ENCODE measurements around the gene CHST15.
"Not testable (repeated sequence)": the region's sequence is repeated elsewhere in the genome, so short reads cannot be mapped to it uniquely, and the experiment has no call there.

The CHST15 gene

GRCh38 chr10:124124123-124124768 is 30.8 kb upstream of the CHST15 start:
- DNase-seq (ENCODE audit: low spot score): no peak

DNA sequence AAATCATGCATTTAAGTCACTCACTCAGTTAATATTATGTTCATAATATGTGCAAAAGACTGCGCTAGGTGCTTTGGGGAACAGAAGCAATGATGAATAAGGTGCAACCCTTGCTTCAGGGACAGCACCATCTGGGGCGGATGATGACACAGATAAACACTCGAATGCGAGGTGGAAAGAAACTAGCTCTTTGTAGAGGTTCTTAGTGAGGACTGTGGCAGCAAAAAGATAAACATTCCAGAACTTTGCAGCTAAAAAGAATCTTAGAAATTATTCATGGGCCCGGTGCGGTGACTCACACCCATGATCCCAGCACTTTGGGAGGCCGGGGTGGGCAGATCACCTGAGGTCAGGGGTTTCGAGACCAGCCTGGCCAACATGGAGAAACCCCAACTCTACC is 29.8 kb upstream of the CHST15 start:
- no peak for DNase-seq (ENCODE audit: low spot score)

GRCh38 chr10:124122211-124122610 is 28.8 kb upstream of the CHST15 start:
- no peak for DNase-seq (ENCODE audit: low spot score)

DNA sequence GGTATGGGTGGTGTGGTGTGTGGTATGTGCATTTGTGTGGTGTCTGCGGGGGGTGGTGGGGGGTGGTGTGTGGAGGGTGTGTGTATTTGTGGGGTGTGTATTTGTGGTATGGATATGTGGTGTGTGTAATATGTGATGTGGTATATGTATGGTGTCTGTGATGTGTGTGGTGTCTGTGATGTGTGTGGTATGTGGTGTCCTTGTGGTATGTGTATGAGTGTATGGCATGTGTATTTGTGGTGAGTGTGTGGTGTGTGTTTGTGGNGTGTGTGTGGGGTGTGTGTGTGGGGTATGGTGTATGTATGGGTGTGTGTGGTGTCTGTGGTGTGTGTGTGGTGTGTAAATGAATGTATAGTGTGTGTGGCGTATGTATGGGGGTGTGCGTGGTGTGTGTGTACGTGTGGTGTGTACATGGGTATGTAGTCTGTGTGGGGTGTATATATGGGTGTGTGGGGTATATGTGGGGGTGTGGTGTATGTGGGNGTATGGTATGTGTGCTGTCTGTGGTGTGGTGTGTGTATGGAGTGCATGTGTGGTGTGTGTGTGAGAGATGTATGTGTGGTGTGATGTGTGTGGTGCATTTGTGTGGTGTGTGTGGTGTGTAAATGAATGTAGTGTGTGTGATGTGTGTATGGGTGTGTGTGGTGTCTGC is 27.1 kb upstream of the CHST15 start:
- no peak for DNase-seq (ENCODE audit: low spot score)

- DNase-seq (ENCODE audit: low spot score): no peak
Observed at GRCh38 chr10:124119946-124120345, 26.5 kb upstream of the CHST15 start.

DNA sequence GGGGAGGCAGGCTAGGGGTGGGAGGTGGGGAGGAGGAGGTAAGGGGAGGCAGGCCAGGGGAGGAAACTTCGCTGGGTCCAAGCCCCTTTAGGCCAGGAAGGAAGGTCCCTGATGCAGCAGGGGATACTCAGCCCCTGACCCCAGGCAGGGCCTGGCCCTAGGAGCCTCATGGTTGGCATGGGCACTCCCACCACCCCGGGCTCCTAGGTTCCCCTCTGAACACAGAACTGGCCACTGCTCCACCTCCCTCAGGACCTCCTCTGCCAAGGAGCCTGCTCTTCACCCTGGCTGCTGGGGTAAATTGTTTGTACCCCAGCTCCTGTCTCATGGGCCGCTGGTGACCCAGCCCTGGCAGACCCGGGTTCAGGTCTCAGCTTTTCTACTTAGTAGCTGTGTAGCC is 25.8 kb upstream of the CHST15 start:
- no peak for DNase-seq (ENCODE audit: low spot score)

DNA sequence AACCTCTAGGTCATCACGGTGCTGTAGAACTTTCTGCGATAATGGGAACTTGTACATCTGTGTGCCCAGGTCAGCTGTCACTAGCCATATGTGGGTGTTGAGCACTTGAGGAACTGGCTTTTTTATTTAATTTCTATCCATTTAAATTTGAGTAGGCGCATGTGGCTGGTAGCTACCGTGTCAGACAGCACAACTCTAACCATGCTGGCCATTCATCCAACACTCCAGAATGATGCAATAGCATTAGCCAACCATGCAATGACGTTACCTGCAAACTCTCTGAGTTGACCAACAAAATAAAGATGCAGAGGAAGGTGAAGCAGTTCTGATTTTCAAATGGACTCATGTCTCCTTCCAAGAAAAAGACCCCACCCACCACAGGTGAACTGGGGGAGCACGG is 24.4 kb upstream of the CHST15 start:
- DNase-seq (ENCODE audit: low spot score): no peak

GRCh38 chr10:124117511-124117785 is 24.1 kb upstream of the CHST15 start:
- DNase-seq (ENCODE audit: low spot score): no peak

DNA sequence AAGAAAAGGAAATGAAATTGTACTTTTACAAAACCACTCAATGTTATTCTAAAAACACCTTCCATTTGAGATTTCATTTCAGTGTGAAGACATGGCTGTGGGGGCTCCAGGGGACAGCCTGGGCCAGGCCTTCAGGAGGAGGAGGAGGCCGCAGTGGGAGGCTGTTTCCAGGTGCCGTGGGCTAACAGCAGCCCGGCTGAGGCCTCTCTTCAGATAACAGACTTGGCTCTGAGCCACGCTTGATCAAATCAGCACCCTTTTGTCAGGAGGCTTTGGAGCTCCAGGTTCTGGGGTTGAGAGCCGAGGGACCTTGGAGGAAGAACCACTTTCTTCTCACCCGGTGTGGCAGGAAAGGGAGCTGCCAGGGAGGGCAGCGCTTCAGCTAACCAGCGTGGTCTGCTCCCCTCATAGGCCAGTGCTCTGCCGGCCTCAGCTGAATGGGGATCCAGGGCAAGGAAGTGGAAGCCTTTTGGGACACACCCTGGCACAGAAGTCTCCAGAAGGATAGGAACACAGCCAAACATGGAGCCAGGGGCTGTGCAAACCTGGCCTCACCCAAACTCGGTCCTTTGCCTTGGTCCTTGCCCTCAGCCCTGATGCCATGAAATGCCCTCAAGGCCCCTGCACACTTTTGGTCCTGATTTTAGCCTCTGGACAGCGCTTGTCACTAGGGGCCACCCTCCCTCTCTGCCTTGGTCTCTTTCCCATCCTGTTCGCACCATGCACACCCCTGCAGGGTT is 23.5 kb upstream of the CHST15 start:
- DNase-seq (ENCODE audit: low spot score): no peak

- DNase-seq (ENCODE audit: low spot score): no peak
Observed at GRCh38 chr10:124114696-124115095, 21.3 kb upstream of the CHST15 start.

GRCh38 chr10:124112891-124113580 is 19.6 kb upstream of the CHST15 start:
- DNase-seq (ENCODE audit: low spot score): no peak

DNA sequence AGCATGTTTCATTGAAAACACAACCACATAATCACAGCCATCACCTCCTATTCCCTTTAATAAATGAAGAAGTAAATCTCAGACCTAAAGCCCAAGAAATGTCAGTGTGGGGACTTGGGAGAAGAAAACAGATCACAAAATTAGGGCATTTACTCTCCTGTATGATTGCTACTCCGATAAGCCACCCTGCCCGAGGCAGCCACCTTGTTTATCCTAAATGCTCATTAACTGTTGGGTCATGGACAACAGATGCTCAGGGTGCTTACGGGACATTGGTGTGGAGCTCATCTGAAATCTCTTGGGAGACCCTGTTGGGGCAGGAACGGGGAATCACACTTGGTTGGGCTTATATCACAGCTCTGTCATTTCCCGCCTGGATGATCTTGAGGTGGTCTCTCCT is 17.5 kb upstream of the CHST15 start:
- no peak for DNase-seq (ENCODE audit: low spot score)

DNA sequence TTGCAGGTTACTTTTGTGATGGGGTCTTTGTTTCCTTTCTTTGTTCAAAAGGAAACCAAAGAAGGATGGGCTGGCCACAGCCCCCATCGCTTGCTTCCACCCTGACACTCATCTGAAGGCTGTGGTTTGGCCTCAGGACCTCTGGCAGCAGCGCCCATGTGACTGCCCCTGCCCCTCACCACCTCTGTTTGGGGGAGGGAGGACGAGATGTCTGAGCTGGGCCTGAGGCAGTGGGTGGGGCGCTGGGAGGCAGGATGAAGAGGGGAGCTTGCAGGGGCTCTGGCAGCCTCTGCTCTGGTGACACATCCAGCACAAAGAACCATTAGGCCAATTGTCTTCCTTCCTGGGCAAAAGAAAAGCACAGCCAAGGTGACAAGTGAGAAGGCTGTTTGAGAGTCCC is 15.9 kb upstream of the CHST15 start:
- DNase-seq (ENCODE audit: low spot score): no peak

- DNase-seq (ENCODE audit: low spot score): no peak
Observed at GRCh38 chr10:124107072-124107471, 13.7 kb upstream of the CHST15 start.

DNA sequence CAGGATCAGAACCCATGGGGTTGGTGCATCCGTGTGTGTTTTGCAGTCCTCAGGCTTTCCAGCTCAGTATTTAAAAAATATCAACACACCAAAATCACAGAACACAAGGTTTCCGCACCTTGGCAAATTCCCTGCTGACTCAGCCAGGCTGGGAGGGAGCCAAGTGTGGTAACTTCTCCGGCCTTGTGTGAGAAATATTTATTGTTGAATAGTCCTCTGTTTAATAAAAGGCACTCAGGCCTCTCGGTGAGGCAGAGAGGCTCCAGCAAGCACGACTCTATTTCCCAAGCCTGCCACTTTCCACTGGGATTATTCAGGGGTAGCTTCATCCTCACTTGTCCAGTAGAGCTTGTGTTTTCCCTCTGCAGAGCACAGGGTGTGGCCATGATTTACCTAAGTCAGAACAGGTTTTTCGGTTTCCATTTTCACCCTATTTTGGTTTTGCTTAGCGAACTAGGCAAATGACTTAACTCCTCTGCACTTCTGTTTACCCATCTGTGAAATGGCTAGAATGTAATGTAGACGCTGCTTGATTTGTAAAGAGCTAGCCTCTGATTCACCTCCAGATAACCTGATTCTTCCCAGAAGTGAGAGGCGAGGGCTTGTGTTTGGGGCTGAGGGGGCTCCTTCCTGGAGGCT is 13.0 kb upstream of the CHST15 start:
- no peak for DNase-seq (ENCODE audit: low spot score)

- DNase-seq (ENCODE audit: low spot score): no peak
Observed at GRCh38 chr10:124105594-124105993, 12.2 kb upstream of the CHST15 start.

GRCh38 chr10:124105045-124105444 is 11.6 kb upstream of the CHST15 start:
- no peak for DNase-seq (ENCODE audit: low spot score)

DNA sequence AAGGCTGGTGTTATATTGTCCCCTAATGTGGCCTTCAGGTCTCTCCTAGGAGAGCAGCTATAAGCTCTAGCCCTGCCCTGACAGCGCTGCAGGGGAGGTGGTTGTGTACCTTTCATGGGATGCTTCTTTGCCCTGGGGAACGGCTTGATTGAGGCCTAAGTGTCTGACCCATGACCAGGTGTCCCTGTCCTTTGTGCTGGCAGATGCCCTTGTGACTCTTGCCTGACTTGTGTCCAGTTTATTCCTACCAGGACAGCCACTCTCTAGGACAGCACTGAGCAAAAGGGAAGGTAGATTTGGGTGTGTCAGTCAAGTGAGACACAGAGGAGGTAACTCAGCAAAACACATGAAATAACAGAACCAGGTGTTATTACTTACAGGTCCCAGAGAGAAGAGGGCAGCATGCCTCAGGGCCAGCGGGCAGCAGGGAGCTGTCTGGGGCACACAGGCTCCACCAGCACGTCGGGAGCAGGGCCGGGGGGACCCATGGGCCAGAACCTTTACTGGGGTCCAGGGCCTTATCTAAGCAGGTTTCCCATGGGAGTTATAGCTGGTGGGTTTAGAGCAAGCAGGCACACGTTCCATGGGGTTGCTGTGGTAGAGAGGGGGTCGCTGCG is 10.7 kb upstream of the CHST15 start:
- no peak for DNase-seq (ENCODE audit: low spot score)

DNA sequence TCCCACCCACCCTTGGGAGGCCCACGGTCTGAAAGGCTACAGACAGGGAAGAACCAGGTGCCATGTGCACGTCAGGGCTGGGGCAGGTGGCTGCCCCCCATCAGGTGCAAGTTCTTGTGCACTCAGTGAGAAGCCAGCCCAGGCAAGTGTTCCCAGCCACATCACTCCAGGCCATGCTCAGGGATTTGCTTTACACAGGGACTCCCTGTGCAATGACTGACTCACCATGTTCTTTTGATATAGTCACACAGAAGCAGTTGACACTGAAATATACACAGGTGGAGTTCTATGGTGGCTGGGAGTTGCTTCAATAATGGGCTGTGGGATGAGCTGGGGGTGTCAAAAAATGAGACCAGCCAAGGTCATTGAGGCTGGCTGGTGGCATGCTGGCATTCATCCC is 8.0 kb upstream of the CHST15 start:
- no peak for DNase-seq (ENCODE audit: low spot score)

GRCh38 chr10:124100651-124101050 is 7.3 kb upstream of the CHST15 start:
- DNase-seq (ENCODE audit: low spot score): not testable (repeated sequence)

- DNase-seq (ENCODE audit: low spot score): no peak
Observed at GRCh38 chr10:124100124-124100523, 6.7 kb upstream of the CHST15 start.

- no peak for DNase-seq (ENCODE audit: low spot score)
Observed at GRCh38 chr10:124099604-124100003, 6.2 kb upstream of the CHST15 start.
